H1 (cell line): ENCODE results near the gene GNG8. TPM values are rescaled to one million over a fixed set of nuclear protein-coding genes. Genes with fewer than 3 reads are reported as not detected.

Experiments used
- CEBPB ChIP-seq: IDR thresholded peaks from 2 replicates; pipeline ENCODE4 v1.6.1; 2012; ENCODE audit warnings: low read depth, low read length
- JUND ChIP-seq: IDR thresholded peaks from 2 replicates; pipeline ENCODE4 v1.6.1; 2011; ENCODE audit warnings: mild to moderate bottlenecking, improper control_type of control experiment, low read length
- KDM4A ChIP-seq: IDR thresholded peaks from one replicate; pipeline ENCODE4 v1.7.1; 2012; ENCODE audit warnings: low read depth, mild to moderate bottlenecking, moderate library complexity, low read length, inconsistent platforms; ENCODE audit not compliant: severe bottlenecking
- MAFK ChIP-seq: IDR thresholded peaks from 2 replicates; pipeline ENCODE4 v1.6.1; 2012; ENCODE audit warnings: low read depth, mild to moderate bottlenecking, improper control_type of control experiment, low read length
- POU5F1 ChIP-seq: IDR thresholded peaks from 2 replicates; pipeline ENCODE4 v1.6.1; 2011; ENCODE audit warnings: low read depth, mild to moderate bottlenecking, low read length, moderate library complexity
- SIX5 ChIP-seq: IDR thresholded peaks from 2 replicates; pipeline ENCODE4 v1.6.1; 2011; ENCODE audit warnings: mild to moderate bottlenecking, low read depth, low read length
- SP2 ChIP-seq: IDR thresholded peaks from 2 replicates; pipeline ENCODE4 v1.6.1; 2012; ENCODE audit warnings: mild to moderate bottlenecking, low read length, inconsistent platforms
- SP4 ChIP-seq: IDR thresholded peaks from 2 replicates; pipeline ENCODE4 v1.6.1; 2012; ENCODE audit warnings: low read length, inconsistent platforms
- TBP ChIP-seq: IDR thresholded peaks from 2 replicates; pipeline ENCODE4 v1.6.1; 2011; ENCODE audit warnings: low read depth, low read length, improper control_type of control experiment
- ZNF274 ChIP-seq: IDR thresholded peaks from 2 replicates; pipeline ENCODE4 v1.7.0; 2012; ENCODE audit warnings: low read length, borderline replicate concordance; ENCODE audit errors: extremely low read depth
- polyA plus RNA-seq, 7 experiments: library from polyadenylated mRNA; depleted of rRNA in 3 of 7; stranded (reverse) in 5 of 7; unstranded in 2 of 7; fragments of >200 nt in 5 of 7; fragments of 200-250 nt in 2 of 7; gene quantifications; 1 replicate in 5 of 7; 2 replicates in 1 of 7; 4 replicates in 1 of 7; pipeline versions ENCODE4 v1.2.1 to v1.2.3, GENCODE V29; 2011 to 2013; ENCODE audit warnings: missing spikeins in 2 of 7, mixed read lengths in 2 of 7
- total RNA-seq: library from RNA; stranded (reverse); fragmentation: NEBNext Ultra II Directional; extraction: Animal tissue kit (Norgen Biotek cat#: 25700); gene quantifications from 2 replicates; pipeline ENCODE4 v1.2.1, GENCODE V29; 2021
- TF ChIP-seq, protein P1 (sequence below): IDR thresholded peaks from 2 replicates; pipeline ENCODE4 v1.6.1; 2012; ENCODE audit warnings: inconsistent platforms
- TF ChIP-seq, protein P2 (sequence below): IDR thresholded peaks from 2 replicates; pipeline ENCODE4 v1.6.1; 2011; ENCODE audit warnings: low read depth, mild to moderate bottlenecking, low read length; ENCODE audit not compliant: insufficient read depth

Gene GNG8
- total and polyA plus RNA-seq, 2 of the 8 experiments (the other 6 are each of a cell fraction or from before 2014, with no cell fraction given) = not detected

DNA sequence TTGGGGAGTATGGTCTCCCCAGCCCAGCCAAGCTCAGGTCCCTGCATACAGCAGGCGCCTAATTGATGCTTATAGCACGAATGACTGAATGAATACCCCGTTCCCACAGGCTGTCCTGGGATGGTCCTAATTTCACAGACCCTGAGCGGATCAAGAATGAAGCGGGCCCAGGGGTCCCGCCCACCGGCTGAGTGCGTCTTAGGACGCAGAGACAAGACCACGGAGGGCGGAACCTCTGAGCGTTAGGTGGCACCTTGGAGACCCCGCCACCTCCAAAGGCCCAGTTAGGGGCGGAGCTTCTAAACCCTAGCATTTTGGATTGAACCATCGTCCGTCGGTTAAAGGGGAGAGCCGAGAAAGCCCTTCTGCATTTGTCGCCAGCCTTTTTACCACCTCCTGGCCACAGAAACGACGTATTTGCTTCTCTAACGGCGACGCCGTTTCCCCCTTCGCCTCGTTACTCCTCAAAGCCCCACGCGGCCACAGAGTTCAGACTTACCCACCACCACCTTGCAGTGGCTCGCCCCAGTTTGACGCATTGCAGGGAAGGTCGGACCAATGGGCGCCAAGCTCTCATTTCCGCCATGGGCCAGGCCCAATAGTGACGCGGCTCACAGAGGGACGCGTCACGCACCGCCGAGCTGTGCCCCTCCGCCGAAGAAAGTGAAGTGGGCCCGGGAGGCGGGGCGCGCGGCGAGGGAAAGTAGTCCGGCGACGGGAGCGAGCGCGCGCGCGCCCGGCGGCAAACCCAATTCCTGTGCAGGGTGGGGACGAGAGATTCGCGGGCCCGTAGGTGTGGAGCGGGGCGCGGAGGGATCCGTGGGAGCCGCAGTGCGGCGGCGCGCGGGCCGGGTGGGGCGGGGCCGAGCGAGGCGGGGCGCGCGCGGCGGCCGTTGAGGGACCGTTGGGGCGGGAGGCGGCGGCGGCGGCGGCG is 35.4 kb downstream of the GNG8 start (continued):
- TF ChIP-seq MAFK (no peak), POU5F1 (no peak), JUND (peak; percentile 98), SP4 (peak; percentile 94), SP2 (no peak), SIX5 (no peak), CEBPB (no peak), TBP (peak; percentile 68), ZNF274 (no peak), KDM4A (no peak)
- TF ChIP-seq, protein P1, sequence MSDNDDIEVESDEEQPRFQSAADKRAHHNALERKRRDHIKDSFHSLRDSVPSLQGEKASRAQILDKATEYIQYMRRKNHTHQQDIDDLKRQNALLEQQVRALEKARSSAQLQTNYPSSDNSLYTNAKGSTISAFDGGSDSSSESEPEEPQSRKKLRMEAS = peak; percentile 64
- TF ChIP-seq, protein P2, sequence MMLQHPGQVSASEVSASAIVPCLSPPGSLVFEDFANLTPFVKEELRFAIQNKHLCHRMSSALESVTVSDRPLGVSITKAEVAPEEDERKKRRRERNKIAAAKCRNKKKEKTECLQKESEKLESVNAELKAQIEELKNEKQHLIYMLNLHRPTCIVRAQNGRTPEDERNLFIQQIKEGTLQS = no peak
